H9 (cell line): ENCODE results near the gene MTF1. TPM values are rescaled to one million over a fixed set of nuclear protein-coding genes. Genes with fewer than 3 reads are reported as not detected.

ENCODE experiments used
- DNase-seq: peaks from one replicate; pipeline ENCODE4 v3.0.0-alpha.2; 2017
- H2AFZ ChIP-seq: one replicate; pipeline ENCODE4 v1.6.1; 2013; ENCODE audit warnings: mild to moderate bottlenecking, low read length, control low read depth, moderate library complexity
- H2AK5ac ChIP-seq: 2 replicates; pipeline ENCODE4 v1.6.1; 2013; ENCODE audit warnings: low read length, control low read depth, mixed read lengths; ENCODE audit not compliant: insufficient read length
- H2BK120ac ChIP-seq: one replicate; pipeline ENCODE4 v1.6.1; 2013; ENCODE audit warnings: low read depth, mild to moderate bottlenecking, low read length, control low read depth, inconsistent platforms; ENCODE audit not compliant: poor library complexity, severe bottlenecking
- H2BK12ac ChIP-seq: 2 replicates; pipeline ENCODE4 v1.6.1; 2013; ENCODE audit warnings: low read length, control low read depth, mixed read lengths, low read depth; ENCODE audit not compliant: insufficient read length
- H2BK15ac ChIP-seq: 2 replicates; pipeline ENCODE4 v1.6.1; 2013; ENCODE audit warnings: low read depth, low read length, control low read depth
- H2BK20ac ChIP-seq: one replicate; pipeline ENCODE4 v1.6.1; 2013; ENCODE audit warnings: low read depth, mild to moderate bottlenecking, low read length, control low read depth, inconsistent platforms; ENCODE audit not compliant: poor library complexity, severe bottlenecking
- H2BK5ac ChIP-seq: 2 replicates; pipeline ENCODE4 v1.6.1; 2013; ENCODE audit warnings: low read length, control low read depth, mixed read lengths; ENCODE audit not compliant: insufficient read length
- H3K14ac ChIP-seq: 2 replicates; pipeline ENCODE4 v1.6.1; 2013; ENCODE audit warnings: low read length, control low read depth; ENCODE audit not compliant: insufficient read depth
- H3K18ac ChIP-seq: 2 replicates; pipeline ENCODE4 v1.6.1; 2013; ENCODE audit warnings: low read depth, mild to moderate bottlenecking, mixed read lengths, low read length, control low read depth; ENCODE audit not compliant: insufficient read length
- H3K23ac ChIP-seq: 2 replicates; pipeline ENCODE4 v1.6.1; 2013; ENCODE audit warnings: low read length, control low read depth, mixed read lengths, low read depth; ENCODE audit not compliant: insufficient read length
- H3K23me2 ChIP-seq: 2 replicates; pipeline ENCODE4 v1.6.1; 2013; ENCODE audit warnings: low read depth, mild to moderate bottlenecking, mixed read lengths, low read length, control low read depth; ENCODE audit not compliant: insufficient read length, poor library complexity, severe bottlenecking
- H3K27ac ChIP-seq: 2 replicates; pipeline ENCODE4 v1.5.1; 2013; ENCODE audit warnings: low read length, control low read depth, mixed read lengths, low read depth; ENCODE audit not compliant: insufficient read length
- H3K27me3 ChIP-seq: 2 replicates; pipeline ENCODE4 v1.6.1; 2013; ENCODE audit warnings: low read length, control low read depth, inconsistent platforms; ENCODE audit not compliant: insufficient read depth
- H3K4ac ChIP-seq: 2 replicates; pipeline ENCODE4 v1.6.1; 2013; ENCODE audit warnings: low read depth, mild to moderate bottlenecking, control low read depth, inconsistent platforms, low read length, moderate library complexity
- H3K4me1 ChIP-seq: 2 replicates; pipeline ENCODE4 v1.6.1; 2013; ENCODE audit warnings: low read length, control low read depth, inconsistent platforms; ENCODE audit not compliant: insufficient read depth
- H3K4me2 ChIP-seq: 2 replicates; pipeline ENCODE4 v1.6.1; 2013; ENCODE audit warnings: low read length, control low read depth, mixed read lengths; ENCODE audit not compliant: insufficient read length, insufficient read depth
- H3K56ac ChIP-seq: 2 replicates; pipeline ENCODE4 v1.6.1; 2013; ENCODE audit warnings: low read depth, mild to moderate bottlenecking, mixed read lengths, low read length, control low read depth; ENCODE audit not compliant: insufficient read length
- H3K79me1 ChIP-seq: 2 replicates; pipeline ENCODE4 v1.6.1; 2013; ENCODE audit warnings: low read depth, mild to moderate bottlenecking, moderate library complexity, low read length, control low read depth, inconsistent platforms; ENCODE audit not compliant: insufficient read depth, poor library complexity, severe bottlenecking
- H3K79me2 ChIP-seq: 2 replicates; pipeline ENCODE4 v1.6.1; 2013; ENCODE audit warnings: low read length, control low read depth, inconsistent platforms; ENCODE audit not compliant: insufficient read depth
- H3K9ac ChIP-seq: 2 replicates; pipeline ENCODE4 v1.6.1; 2013; ENCODE audit warnings: low read length, control low read depth, mixed read lengths; ENCODE audit not compliant: insufficient read length; ENCODE audit errors: extremely low read depth
- H3K9me3 ChIP-seq: one replicate; pipeline ENCODE4 v1.6.1; 2013; ENCODE audit warnings: low read depth, low read length, inconsistent platforms; ENCODE audit not compliant: control insufficient read depth
- H3T11ph ChIP-seq: one replicate; pipeline ENCODE4 v1.6.1; 2013; ENCODE audit warnings: mild to moderate bottlenecking, low read length, control low read depth, inconsistent platforms
- H4K20me1 ChIP-seq: one replicate; pipeline ENCODE4 v1.6.1; 2013; ENCODE audit not compliant: control insufficient read depth, insufficient read length, insufficient read depth
- H4K5ac ChIP-seq: 2 replicates; pipeline ENCODE4 v1.6.1; 2013; ENCODE audit warnings: low read depth, mild to moderate bottlenecking, mixed read lengths, low read length, control low read depth; ENCODE audit not compliant: insufficient read length
- H4K8ac ChIP-seq: replicated peaks from 2 replicates; pipeline ENCODE4 v1.6.1; 2013; ENCODE audit warnings: low read length, control low read depth, mixed read lengths, low read depth; ENCODE audit not compliant: insufficient read length
- H4K91ac ChIP-seq: 2 replicates; pipeline ENCODE4 v1.6.1; 2013; ENCODE audit warnings: low read depth, mild to moderate bottlenecking, moderate library complexity, mixed read lengths, low read length, control low read depth; ENCODE audit not compliant: insufficient read length
- H3K27ac Mint-ChIP-seq, 3 experiments: 2 replicates in 2 of 3; 3 replicates in 1 of 3; pipeline ENCODE4 v1.8.0; 2020 to 2021; ENCODE audit warnings: mixed read lengths in 3 of 3, mild to moderate bottlenecking in 1 of 3, moderate library complexity in 1 of 3
- H3K27me3 Mint-ChIP-seq: 2 replicates; pipeline ENCODE4 v1.8.0; 2021; ENCODE audit warnings: low read depth, mild to moderate bottlenecking, moderate library complexity, mixed read lengths
- H3K36me3 Mint-ChIP-seq, 3 experiments: 2 replicates in 2 of 3; 3 replicates in 1 of 3; pipeline ENCODE4 v1.8.0; 2020 to 2021; ENCODE audit warnings: low read depth in 3 of 3, mixed read lengths in 3 of 3; ENCODE audit not compliant: insufficient read depth in 1 of 3
- H3K4me1 Mint-ChIP-seq, 2 experiments: 2 replicates each; pipeline ENCODE4 v1.8.0; 2020; ENCODE audit warnings: mixed read lengths in 2 of 2
- H3K4me3 Mint-ChIP-seq, 2 experiments: 2 replicates in 1 of 2; 3 replicates in 1 of 2; pipeline ENCODE4 v1.8.0; 2020 to 2021; ENCODE audit warnings: mild to moderate bottlenecking in 2 of 2, mixed read lengths in 2 of 2, moderate library complexity in 1 of 2
- H3K9me3 Mint-ChIP-seq, 2 experiments: 2 replicates in 1 of 2; 3 replicates in 1 of 2; pipeline ENCODE4 v1.8.0; 2020; ENCODE audit warnings: mild to moderate bottlenecking in 2 of 2, mixed read lengths in 2 of 2, moderate library complexity in 1 of 2
- WGBS: extraction: QIAGEN DNeasy Blood & Tissue Kit; methylation state at CpG from one replicate; pipeline ENCODE4 v1.1.7; 2013; ENCODE audit warnings: missing lambda C conversion rate, low lambda C conversion rate, mixed read lengths; ENCODE audit not compliant: insufficient read length; ENCODE audit errors: extremely low coverage; 5-methylcytosine and 5-hydroxymethylcytosine counted together
- total RNA-seq: library from RNA; stranded (reverse); gene quantifications from 2 replicates; pipeline ENCODE4 v1.2.1, GENCODE V29; 2021
- TF ChIP-seq, protein P1 (sequence below): fragments of 200-600 bp; sonication (generic); conservative IDR thresholded peaks from 3 replicates; pipeline ENCODE4 v1.8.0; 2021; ENCODE audit warnings: antibody characterized with exemption, mild to moderate bottlenecking

Gene MTF1
- total RNA-seq, 1 experiment from 2014 or later, result 17.0 TPM

GRCh38 chr1:37782491-37782890 is 76.9 kb downstream of the MTF1 start:
- H3K9ac ChIP-seq, result no peak overlapping the region
- Mint-ChIP-seq H3K4me1 (no peaks in the 10 kb centered on the region), H3K36me3 (no peaks in the 10 kb centered on the region), H3K4me3 (no peak overlapping the region), H3K27ac (no peak overlapping the region), H3K9me3 (peaks cover 0 to 2% of the 10 kb centered on the region in 2 experiments; a peak in 3 of 5 replicates), H3K27me3 (peaks cover 39% of the 10 kb centered on the region)
- H3K4me2 ChIP-seq, result no peak overlapping the region
- no peak overlapping the region; the same call in 1 of the 2 replicates for H3K14ac ChIP-seq
- H2BK5ac ChIP-seq, result no peak overlapping the region
- no peak overlapping the region for H2AK5ac ChIP-seq
- no peak overlapping the region for H2BK120ac ChIP-seq
- WGBS, result no CpG with 5 or more reads among the region's 17 CpGs
- no peaks in the 10 kb centered on the region for H4K20me1 ChIP-seq
- H3K79me2 ChIP-seq, result no peaks in the 10 kb centered on the region
- H3K23ac ChIP-seq, result no peak overlapping the region
- H2BK12ac ChIP-seq, result no peak overlapping the region
- no peak overlapping the region for H3T11ph ChIP-seq
- H3K27ac ChIP-seq, result no peak overlapping the region
- H4K91ac ChIP-seq, result no peak overlapping the region
- no peak for DNase-seq
- no peak overlapping the region for H3K18ac ChIP-seq
- no peaks in the 10 kb centered on the region for H3K23me2 ChIP-seq
- no peak overlapping the region for H3K56ac ChIP-seq
- H3K27me3 ChIP-seq, result peaks cover 2% of the 10 kb centered on the region
- no peak overlapping the region for H4K8ac ChIP-seq
- H3K9me3 ChIP-seq, result no peaks in the 10 kb centered on the region
- H2AFZ ChIP-seq, result no peak overlapping the region
- no peak overlapping the region for H2BK15ac ChIP-seq
- no peaks in the 10 kb centered on the region for H3K4me1 ChIP-seq
- no peak overlapping the region for H3K4ac ChIP-seq
- H2BK20ac ChIP-seq, result no peak overlapping the region
- TF ChIP-seq, protein P1, sequence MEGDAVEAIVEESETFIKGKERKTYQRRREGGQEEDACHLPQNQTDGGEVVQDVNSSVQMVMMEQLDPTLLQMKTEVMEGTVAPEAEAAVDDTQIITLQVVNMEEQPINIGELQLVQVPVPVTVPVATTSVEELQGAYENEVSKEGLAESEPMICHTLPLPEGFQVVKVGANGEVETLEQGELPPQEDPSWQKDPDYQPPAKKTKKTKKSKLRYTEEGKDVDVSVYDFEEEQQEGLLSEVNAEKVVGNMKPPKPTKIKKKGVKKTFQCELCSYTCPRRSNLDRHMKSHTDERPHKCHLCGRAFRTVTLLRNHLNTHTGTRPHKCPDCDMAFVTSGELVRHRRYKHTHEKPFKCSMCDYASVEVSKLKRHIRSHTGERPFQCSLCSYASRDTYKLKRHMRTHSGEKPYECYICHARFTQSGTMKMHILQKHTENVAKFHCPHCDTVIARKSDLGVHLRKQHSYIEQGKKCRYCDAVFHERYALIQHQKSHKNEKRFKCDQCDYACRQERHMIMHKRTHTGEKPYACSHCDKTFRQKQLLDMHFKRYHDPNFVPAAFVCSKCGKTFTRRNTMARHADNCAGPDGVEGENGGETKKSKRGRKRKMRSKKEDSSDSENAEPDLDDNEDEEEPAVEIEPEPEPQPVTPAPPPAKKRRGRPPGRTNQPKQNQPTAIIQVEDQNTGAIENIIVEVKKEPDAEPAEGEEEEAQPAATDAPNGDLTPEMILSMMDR, result no peak
- H3K79me1 ChIP-seq, result no peaks in the 10 kb centered on the region
- H4K5ac ChIP-seq, result no peak overlapping the region
